Measurements from ENCODE around the gene SUMF1. TPM values are rescaled to one million over a fixed set of nuclear protein-coding genes. Genes with fewer than 3 reads are reported as not detected.

The SUMF1 gene
- total and polyA plus RNA-seq, 2 donors (not counting 1 experiment from before 2014, with no cell fraction given), result 10.3 to 21.2 TPM

DNA sequence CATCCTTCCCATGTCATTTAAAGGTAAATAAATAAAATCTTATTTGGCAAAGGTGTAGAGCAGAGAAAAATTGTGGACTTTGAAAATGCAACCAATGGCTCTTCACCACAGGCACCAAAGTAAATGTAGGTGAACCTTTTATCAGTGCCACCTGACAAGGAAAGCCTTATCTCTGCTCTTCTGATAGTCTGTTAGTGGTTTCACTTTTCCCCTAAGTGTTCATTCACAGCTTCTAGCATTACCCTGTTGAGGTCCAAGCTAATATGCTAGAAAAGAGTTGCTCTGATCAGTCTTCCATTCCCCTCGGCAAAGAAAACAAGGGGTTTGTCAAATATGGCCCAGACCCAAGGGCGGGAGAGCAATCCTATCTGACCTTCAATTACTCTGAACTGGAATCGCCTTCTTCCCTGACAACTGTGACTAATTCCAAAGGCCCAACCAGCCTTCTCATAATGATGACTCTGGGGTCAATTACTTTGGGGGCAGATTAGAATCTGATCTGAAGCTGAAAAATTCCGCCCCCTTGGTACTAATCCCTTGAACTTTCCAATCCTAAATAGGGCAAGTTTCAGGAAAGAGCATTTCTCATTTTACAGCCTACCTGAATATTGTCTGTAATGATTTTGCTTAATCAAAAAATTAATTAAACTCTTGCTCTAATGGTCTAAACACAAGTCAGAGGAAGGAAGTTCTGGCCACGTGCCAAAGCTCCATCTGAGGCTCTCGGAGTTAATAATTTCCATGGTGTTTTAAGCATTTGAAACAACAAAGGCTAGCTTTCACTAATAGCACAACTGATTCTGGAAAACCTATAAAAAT lies 111.5 kb downstream of the SUMF1 start:
- Mint-ChIP-seq H3K27ac (no peak overlapping the region), H3K9me3 (ENCODE audit: insufficient read depth) (no peaks in the 10 kb centered on the region), H3K4me1 (peaks cover 8% of the 10 kb centered on the region), H3K27me3 (no peaks in the 10 kb centered on the region), H3K4me3 (no peak overlapping the region)
- Histone ChIP-seq H3K36me3 (replicated peaks in 1 of 2; ENCODE audit: control extremely low read depth in 1 of 2, control insufficient read depth in 1 of 2, extremely low read depth in 1 of 2, insufficient read depth in 2 of 2, low read length in 1 of 2) (peaks cover 2 to 7% of the 10 kb centered on the region in 2 experiments), H3K9ac (ENCODE audit: low read length) (no peak overlapping the region), H3K4me3 (ENCODE audit: control extremely low read depth in 1 of 5, extremely low read depth in 1 of 5, insufficient read depth in 1 of 5, low read depth in 2 of 5, low read length in 4 of 5) (no peak overlapping the region), H3K4me1 (ENCODE audit: control insufficient read depth in 2 of 2, insufficient read depth in 2 of 2, low read length in 2 of 2) (peaks cover 4 to 6% of the 10 kb centered on the region in 2 donors), H2AFZ (ENCODE audit: insufficient read depth, low read depth, low read length, poor library complexity, severe bottlenecking) (no peak overlapping the region), H3K4me2 (replicated peaks; ENCODE audit: low read depth, low read length, poor library complexity, severe bottlenecking) (no peak overlapping the region), H3K27me3 (replicated peaks in 1 of 4; ENCODE audit: control extremely low read depth in 1 of 4, control insufficient read depth in 3 of 4, insufficient read depth in 4 of 4, low read length in 3 of 4) (no peaks in the 10 kb centered on the region), H3K27ac (ENCODE audit: low read length in 2 of 2) (no peak overlapping the region), H3K79me2 (ENCODE audit: control insufficient read depth, insufficient read depth, low read length) (peaks cover 2% of the 10 kb centered on the region), H4K20me1 (ENCODE audit: control insufficient read depth, insufficient read depth, low read length, poor library complexity, severe bottlenecking) (no peaks in the 10 kb centered on the region), H3K9me3 (ENCODE audit: control extremely low read depth in 1 of 3, control insufficient read depth in 2 of 3, insufficient read depth in 1 of 3, low read length in 2 of 3) (no peaks in the 10 kb centered on the region)
- ATAC-seq (ENCODE audit: low read depth), result no peak
- TF ChIP-seq, protein P1, sequence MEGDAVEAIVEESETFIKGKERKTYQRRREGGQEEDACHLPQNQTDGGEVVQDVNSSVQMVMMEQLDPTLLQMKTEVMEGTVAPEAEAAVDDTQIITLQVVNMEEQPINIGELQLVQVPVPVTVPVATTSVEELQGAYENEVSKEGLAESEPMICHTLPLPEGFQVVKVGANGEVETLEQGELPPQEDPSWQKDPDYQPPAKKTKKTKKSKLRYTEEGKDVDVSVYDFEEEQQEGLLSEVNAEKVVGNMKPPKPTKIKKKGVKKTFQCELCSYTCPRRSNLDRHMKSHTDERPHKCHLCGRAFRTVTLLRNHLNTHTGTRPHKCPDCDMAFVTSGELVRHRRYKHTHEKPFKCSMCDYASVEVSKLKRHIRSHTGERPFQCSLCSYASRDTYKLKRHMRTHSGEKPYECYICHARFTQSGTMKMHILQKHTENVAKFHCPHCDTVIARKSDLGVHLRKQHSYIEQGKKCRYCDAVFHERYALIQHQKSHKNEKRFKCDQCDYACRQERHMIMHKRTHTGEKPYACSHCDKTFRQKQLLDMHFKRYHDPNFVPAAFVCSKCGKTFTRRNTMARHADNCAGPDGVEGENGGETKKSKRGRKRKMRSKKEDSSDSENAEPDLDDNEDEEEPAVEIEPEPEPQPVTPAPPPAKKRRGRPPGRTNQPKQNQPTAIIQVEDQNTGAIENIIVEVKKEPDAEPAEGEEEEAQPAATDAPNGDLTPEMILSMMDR (IDR thresholded peaks at IDR 0.05), result no peak
- no peak for TF ChIP-seq EZH2 (IDR thresholded peaks at IDR 0.05; ENCODE audit: borderline replicate concordance, insufficient read depth, low read depth, low read length, poor library complexity, severe bottlenecking)
- 92% methylated on average over 2 of the region's 6 CpGs for WGBS (ENCODE audit: insufficient coverage)
- ChIA-PET POLR2A (no interaction called here), CTCF (interaction anchor here (7.9 kb wide), 1 partner anchor 277 kb away, joined by 279 read pairs; no protein-coding TSS in a partner anchor)
- no peak for DNase-seq
- intact Hi-C loops (cut with micrococcal nuclease), result loop anchor here (10.0 kb wide), 1 partner anchor 139 kb away; the partner anchor contains the start of gene ITPR1

DNA sequence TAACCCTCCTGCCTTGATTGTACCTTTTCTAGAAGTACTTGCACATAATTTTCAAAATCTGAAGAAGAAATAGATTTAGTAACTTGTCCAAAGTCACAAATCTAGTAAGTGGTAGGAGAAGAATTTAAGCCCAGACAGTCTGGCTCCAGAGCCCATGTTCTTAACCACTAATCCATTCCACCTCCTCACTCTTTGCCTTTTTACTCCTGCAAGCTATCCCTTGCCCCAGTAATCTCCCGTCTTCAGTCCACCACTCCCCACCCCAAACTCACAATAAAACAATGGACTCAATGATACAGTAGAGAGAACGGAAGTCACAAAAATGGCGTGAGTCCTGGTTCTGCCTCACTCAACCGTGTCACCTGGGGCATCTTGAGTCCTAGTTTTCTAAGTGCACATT lies 115.2 kb downstream of the SUMF1 start:
- H3K4me1 Mint-ChIP-seq, result peaks cover 9% of the 10 kb centered on the region
- TF ChIP-seq, protein P1 (IDR thresholded peaks at IDR 0.05), result no peak
- no peak for TF ChIP-seq EZH2 (IDR thresholded peaks at IDR 0.05; ENCODE audit: borderline replicate concordance, insufficient read depth, low read depth, low read length, poor library complexity, severe bottlenecking)

More for the DNA sequence above, 115.2 kb downstream of the SUMF1 start:
- Histone ChIP-seq H3K27ac (ENCODE audit: low read length in 2 of 2) (no peak overlapping the region), H3K79me2 (ENCODE audit: control insufficient read depth, insufficient read depth, low read length) (peaks cover 3% of the 10 kb centered on the region), H3K9ac (ENCODE audit: low read length) (no peak overlapping the region), H3K36me3 (replicated peaks in 1 of 2; ENCODE audit: control extremely low read depth in 1 of 2, control insufficient read depth in 1 of 2, extremely low read depth in 1 of 2, insufficient read depth in 2 of 2, low read length in 1 of 2) (no peaks in the 10 kb centered on the region), H3K4me1 (ENCODE audit: control insufficient read depth in 2 of 2, insufficient read depth in 2 of 2, low read length in 2 of 2) (peaks cover 4 to 6% of the 10 kb centered on the region in 2 donors), H3K4me3 (ENCODE audit: control extremely low read depth in 1 of 5, extremely low read depth in 1 of 5, insufficient read depth in 1 of 5, low read depth in 2 of 5, low read length in 4 of 5) (no peak overlapping the region), H4K20me1 (ENCODE audit: control insufficient read depth, insufficient read depth, low read length, poor library complexity, severe bottlenecking) (no peaks in the 10 kb centered on the region), H2AFZ (ENCODE audit: insufficient read depth, low read depth, low read length, poor library complexity, severe bottlenecking) (no peak overlapping the region), H3K27me3 (replicated peaks in 1 of 4; ENCODE audit: control extremely low read depth in 1 of 4, control insufficient read depth in 3 of 4, insufficient read depth in 4 of 4, low read length in 3 of 4) (no peaks in the 10 kb centered on the region), H3K4me2 (replicated peaks; ENCODE audit: low read depth, low read length, poor library complexity, severe bottlenecking) (no peak overlapping the region), H3K9me3 (ENCODE audit: control extremely low read depth in 1 of 3, control insufficient read depth in 2 of 3, insufficient read depth in 1 of 3, low read length in 2 of 3) (no peaks in the 10 kb centered on the region)
- peak overlapping the region; percentile 33 for H3K27ac Mint-ChIP-seq
- ChIA-PET CTCF (interaction anchor here (0.9 to 7.9 kb wide), 13 partner anchors 23 to 404 kb away, joined by 3 to 279 read pairs (median 5); no protein-coding TSS in a partner anchor), POLR2A (interaction anchor here (0.6 kb wide), 1 partner anchor 91 kb away, joined by 4 read pairs; no protein-coding TSS in a partner anchor)
- H3K9me3 Mint-ChIP-seq (ENCODE audit: insufficient read depth), result no peaks in the 10 kb centered on the region
- intact Hi-C loops (cut with micrococcal nuclease), result loop anchor here (1.0 to 10.0 kb wide), 4 partner anchors 143 to 705 kb away; partner anchors contain the start of gene ITPR1
- WGBS (ENCODE audit: insufficient coverage), result 100% methylated on average over 4 of the region's 4 CpGs
- H3K27me3 Mint-ChIP-seq, result no peaks in the 10 kb centered on the region
- DNase-seq (no peak), ATAC-seq (ENCODE audit: low read depth) (no peak)
- H3K4me3 Mint-ChIP-seq, result peak overlapping the region; percentile 73
